Lung (tissue), 16 donors: Measurements from ENCODE around the gene RRP1B. TPM values are rescaled to one million over a fixed set of nuclear protein-coding genes. Genes with fewer than 3 reads are reported as not detected.

Experiments
- ATAC-seq: fragments of 200-7000 bp; cut with Tn5 transposase; one replicate; pipeline ENCODE4 v1.9.1; 2020; ENCODE audit warnings: moderate number of reproducible peaks; ENCODE audit not compliant: insufficient read depth, low FRiP score
- DNase-seq, 3 donors: peaks; one replicate each; pipeline ENCODE4 v3.0.0-alpha.2; 2013 to 2017
- H3K27ac ChIP-seq, 2 donors: one replicate each; pipeline ENCODE4 v1.5.1; 2013; ENCODE audit warnings: mild to moderate bottlenecking in 2 of 2, moderate library complexity in 2 of 2, control low read depth in 1 of 2, inconsistent platforms in 1 of 2, low read depth in 1 of 2, low read length in 1 of 2
- H3K27me3 ChIP-seq, 3 donors: one replicate each; pipeline ENCODE4 v1.5.1; 2013; ENCODE audit warnings: low read length in 2 of 3; ENCODE audit not compliant: control insufficient read depth in 3 of 3, insufficient read depth in 3 of 3
- H3K36me3 ChIP-seq, 4 donors: one replicate each; pipeline ENCODE4 v1.5.1; 2013; ENCODE audit warnings: low read length in 4 of 4, mild to moderate bottlenecking in 1 of 4, moderate library complexity in 1 of 4; ENCODE audit not compliant: control insufficient read depth in 4 of 4, insufficient read depth in 4 of 4
- H3K4me1 ChIP-seq, 5 donors: one replicate each; pipeline ENCODE4 v1.5.1; 2013; ENCODE audit warnings: low read length in 5 of 5, mild to moderate bottlenecking in 2 of 5, moderate library complexity in 1 of 5; ENCODE audit not compliant: control insufficient read depth in 5 of 5, insufficient read depth in 5 of 5
- H3K4me3 ChIP-seq: one replicate; pipeline ENCODE4 v1.5.1; 2013; ENCODE audit warnings: mild to moderate bottlenecking, control low read depth, moderate library complexity
- H3K9ac ChIP-seq, 2 donors: one replicate each; pipeline ENCODE4 v1.5.1; 2013; ENCODE audit warnings: low read length in 2 of 2, control low read depth in 1 of 2; ENCODE audit not compliant: insufficient read depth in 1 of 2
- H3K9me3 ChIP-seq, 4 donors: one replicate each; pipeline ENCODE4 v1.5.1; 2013; ENCODE audit warnings: low read length in 3 of 4, mild to moderate bottlenecking in 1 of 4, moderate library complexity in 1 of 4; ENCODE audit not compliant: control insufficient read depth in 4 of 4, insufficient read depth in 3 of 4
- WGBS, 2 donors: extraction: QIAGEN DNeasy Blood & Tissue Kit; methylation state at CpG; one replicate each; pipeline ENCODE4 v1.1.7; 2013; 5-methylcytosine and 5-hydroxymethylcytosine counted together
- long read RNA-seq, 5 donors: transcript quantifications; one replicate each; lab custom pipeline, GENCODE V29; 2026
- polyA plus RNA-seq, 2 donors: library from polyadenylated mRNA; stranded (reverse); fragments of 200-250 nt; gene quantifications; one replicate each; pipeline ENCODE4 v1.2.1, GENCODE V29; 2013
- total RNA-seq, 2 donors: library from RNA; depleted of rRNA in 1 of 2; stranded (reverse); fragments of >200 nt in 1 of 2; gene quantifications; one replicate each; pipeline ENCODE4 v1.2.1, GENCODE V29; 2014 to 2021
- TF ChIP-seq, protein P1 (sequence below): IDR thresholded peaks from 2 replicates; pipeline ENCODE4 v1.5.1; 2012; ENCODE audit warnings: mild to moderate bottlenecking; ENCODE audit errors: control extremely low read depth, extremely low read depth
- donor health status: control.
- donor health status: control.
- donor health status: Bipolar disorder and iron deficiency.
- donor health status: healthy.
- donor health status: DM: yes; HTN: yes; CAD: no.

Gene RRP1B, protein sequence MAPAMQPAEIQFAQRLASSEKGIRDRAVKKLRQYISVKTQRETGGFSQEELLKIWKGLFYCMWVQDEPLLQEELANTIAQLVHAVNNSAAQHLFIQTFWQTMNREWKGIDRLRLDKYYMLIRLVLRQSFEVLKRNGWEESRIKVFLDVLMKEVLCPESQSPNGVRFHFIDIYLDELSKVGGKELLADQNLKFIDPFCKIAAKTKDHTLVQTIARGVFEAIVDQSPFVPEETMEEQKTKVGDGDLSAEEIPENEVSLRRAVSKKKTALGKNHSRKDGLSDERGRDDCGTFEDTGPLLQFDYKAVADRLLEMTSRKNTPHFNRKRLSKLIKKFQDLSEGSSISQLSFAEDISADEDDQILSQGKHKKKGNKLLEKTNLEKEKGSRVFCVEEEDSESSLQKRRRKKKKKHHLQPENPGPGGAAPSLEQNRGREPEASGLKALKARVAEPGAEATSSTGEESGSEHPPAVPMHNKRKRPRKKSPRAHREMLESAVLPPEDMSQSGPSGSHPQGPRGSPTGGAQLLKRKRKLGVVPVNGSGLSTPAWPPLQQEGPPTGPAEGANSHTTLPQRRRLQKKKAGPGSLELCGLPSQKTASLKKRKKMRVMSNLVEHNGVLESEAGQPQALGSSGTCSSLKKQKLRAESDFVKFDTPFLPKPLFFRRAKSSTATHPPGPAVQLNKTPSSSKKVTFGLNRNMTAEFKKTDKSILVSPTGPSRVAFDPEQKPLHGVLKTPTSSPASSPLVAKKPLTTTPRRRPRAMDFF
- total RNA-seq (10 to 100 TPM; 14.6 to 18.1 TPM), polyA plus RNA-seq (10 to 100 TPM in 1 of 2 donors, 1 to 10 TPM in 1; 6.4 to 10.8 TPM)
- long read RNA-seq, donor 1, full-length matches to known transcripts = 1 of 38 reads
- long read RNA-seq, donor 1, partial matches to known transcripts = 30 of 38 reads
- long read RNA-seq, donor 1, other reads (novel, unspliced or antisense) = 7 of 38 reads
- long read RNA-seq, donor 2, partial matches to known transcripts = 14 of 14 reads
- long read RNA-seq, donor 2, other reads (novel, unspliced or antisense) = 0 of 14 reads
- long read RNA-seq, donor 3, partial matches to known transcripts = 7 of 7 reads
- long read RNA-seq, donor 3, other reads (novel, unspliced or antisense) = 0 of 7 reads
- long read RNA-seq, donor 4 = 0 reads
- long read RNA-seq, donor 5, partial matches to known transcripts = 6 of 12 reads
- long read RNA-seq, donor 5, other reads (novel, unspliced or antisense) = 6 of 12 reads

DNA sequence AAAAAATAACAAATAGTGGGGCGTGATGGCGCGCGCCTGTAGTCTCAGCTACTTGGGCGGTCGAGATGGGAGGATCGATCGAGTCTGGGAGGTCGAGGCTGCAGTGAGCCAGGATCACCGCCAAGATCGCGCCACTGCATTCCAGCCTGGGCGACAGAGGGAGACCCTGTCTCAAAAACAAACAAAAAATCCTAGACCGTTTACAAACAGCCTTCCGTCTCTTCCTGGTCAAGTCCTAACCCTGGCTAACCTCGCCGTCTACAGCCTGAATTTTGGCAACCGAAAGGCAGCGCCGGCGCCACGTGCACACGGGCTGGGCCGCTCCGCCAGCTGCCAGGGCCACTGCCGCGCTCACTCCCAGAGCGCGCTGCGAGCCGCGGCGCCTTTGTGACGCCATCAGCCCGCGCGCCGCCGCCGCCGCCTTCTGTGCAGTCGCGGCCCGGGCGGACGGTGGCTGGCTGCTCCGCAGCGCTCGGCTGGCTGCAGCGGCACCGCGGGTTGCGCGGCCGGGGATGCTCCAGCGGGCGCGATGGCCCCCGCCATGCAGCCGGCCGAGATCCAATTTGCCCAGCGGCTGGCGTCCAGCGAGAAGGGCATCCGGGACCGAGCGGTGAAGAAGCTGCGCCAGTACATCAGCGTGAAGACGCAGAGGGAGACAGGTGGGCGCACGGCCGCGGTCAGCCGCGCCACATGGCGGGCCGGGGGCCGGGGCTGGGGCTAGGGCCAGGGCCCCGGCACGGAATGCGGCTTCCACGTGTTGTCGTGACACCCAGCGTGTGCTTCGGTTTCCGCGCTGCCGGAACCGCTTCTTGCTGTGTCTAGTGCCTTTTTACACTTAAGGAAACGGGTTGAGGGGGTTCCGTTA lies at the start of gene RRP1B, which contains the start of gene HSF2BP:
Gene RRP1B, plus strand, starts transcription at position 425 of the 865 bp plus-strand sequence. Its CDS starts 105 bp downstream, at position 530.
Gene HSF2BP, minus strand, starts transcription at position 353 of the 865 bp plus-strand sequence. CDS start 1,392 bp downstream, outside the sequence.
- Histone ChIP-seq H3K4me1 (peaks cover 0 to 18% (median 9%) of the 10 kb centered on the region in 5 donors), H3K27ac (peak within 1 kb of the TSS; percentile 80 to 87), H3K36me3 (peaks cover 0 to 8% (median 3%) of the 10 kb centered on the region in 4 donors), H3K27me3 (no peaks in the 10 kb centered on the region), H3K9me3 (no peaks in the 10 kb centered on the region), H3K4me3 (peak within 1 kb of the TSS; percentile 79), H3K9ac (peak within 1 kb of the TSS; percentile 65 to 74)
- TF ChIP-seq, protein P1, sequence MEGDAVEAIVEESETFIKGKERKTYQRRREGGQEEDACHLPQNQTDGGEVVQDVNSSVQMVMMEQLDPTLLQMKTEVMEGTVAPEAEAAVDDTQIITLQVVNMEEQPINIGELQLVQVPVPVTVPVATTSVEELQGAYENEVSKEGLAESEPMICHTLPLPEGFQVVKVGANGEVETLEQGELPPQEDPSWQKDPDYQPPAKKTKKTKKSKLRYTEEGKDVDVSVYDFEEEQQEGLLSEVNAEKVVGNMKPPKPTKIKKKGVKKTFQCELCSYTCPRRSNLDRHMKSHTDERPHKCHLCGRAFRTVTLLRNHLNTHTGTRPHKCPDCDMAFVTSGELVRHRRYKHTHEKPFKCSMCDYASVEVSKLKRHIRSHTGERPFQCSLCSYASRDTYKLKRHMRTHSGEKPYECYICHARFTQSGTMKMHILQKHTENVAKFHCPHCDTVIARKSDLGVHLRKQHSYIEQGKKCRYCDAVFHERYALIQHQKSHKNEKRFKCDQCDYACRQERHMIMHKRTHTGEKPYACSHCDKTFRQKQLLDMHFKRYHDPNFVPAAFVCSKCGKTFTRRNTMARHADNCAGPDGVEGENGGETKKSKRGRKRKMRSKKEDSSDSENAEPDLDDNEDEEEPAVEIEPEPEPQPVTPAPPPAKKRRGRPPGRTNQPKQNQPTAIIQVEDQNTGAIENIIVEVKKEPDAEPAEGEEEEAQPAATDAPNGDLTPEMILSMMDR = no peak
- ATAC-seq (peak; percentile 93), DNase-seq (peak; percentile 91 to 95 (median 92))
- WGBS, 2 donors = 6 to 7% methylated on average over 89 to 92 of the region's 92 CpGs

DNA sequence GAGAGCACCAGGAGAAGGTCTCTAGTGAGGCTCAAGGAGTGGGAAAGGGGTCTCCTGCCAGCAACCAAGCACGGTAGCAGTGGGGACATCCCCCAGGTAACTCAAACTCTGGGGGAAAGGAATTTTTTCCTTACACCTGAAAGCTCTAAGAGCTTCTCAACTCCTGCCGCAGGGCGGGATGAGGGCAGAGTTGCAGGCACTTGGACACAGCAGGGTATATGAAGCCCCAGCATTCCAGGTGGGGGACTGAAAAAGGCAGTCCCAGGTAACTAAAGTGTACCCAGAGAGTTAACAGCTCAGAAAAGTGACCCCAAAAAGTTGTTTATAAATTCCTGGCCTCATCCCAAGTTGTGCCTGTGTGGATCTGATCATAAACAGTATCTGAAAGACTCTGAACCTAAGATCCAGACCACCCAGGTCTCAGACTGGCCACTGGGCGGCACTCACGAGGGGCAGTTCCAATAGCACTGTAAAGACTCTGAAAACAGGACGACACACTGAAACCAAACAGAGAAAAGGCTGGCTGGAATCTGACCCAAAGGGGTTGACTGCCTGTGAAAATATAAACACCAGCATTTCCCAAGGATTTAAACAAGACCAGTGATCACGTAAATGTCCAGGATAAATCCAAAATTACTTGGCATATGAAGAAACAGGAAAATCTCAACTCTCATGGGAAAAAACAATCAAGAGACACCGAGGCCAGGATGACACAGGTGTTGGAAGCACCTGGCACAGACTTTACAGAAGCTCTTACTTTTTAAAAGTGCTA lies 47.6 kb upstream of the RRP1B start:
- DNase-seq = peak; percentile 80 to 90 (median 89)
- Histone ChIP-seq H3K27me3 (no peaks in the 10 kb centered on the region), H3K9ac (peak overlapping the region in 1 of 2 donors; percentile 3), H3K9me3 (no peaks in the 10 kb centered on the region), H3K4me1 (peaks cover 2 to 42% (median 12%) of the 10 kb centered on the region in 5 donors), H3K36me3 (no peaks in the 10 kb centered on the region), H3K4me3 (no peak overlapping the region), H3K27ac (peak overlapping the region in 1 of 2 donors; percentile 16)
- WGBS, 2 donors = 41 to 53% methylated on average over 8 of the region's 8 CpGs
- TF ChIP-seq, protein P1 = peak; percentile 29
- ATAC-seq = peak; percentile 55
